Parathyroid adenoma (tissue), 2 donors: ENCODE measurements around the gene FHOD3.

Source experiments
- H2AFZ ChIP-seq: fragments of 300-600 bp; sonication (generic); one replicate; pipeline ENCODE4 v1.7.0; 2017; ENCODE audit warnings: antibody characterized with exemption, mild to moderate bottlenecking
- H3K27ac ChIP-seq: fragments of 300-600 bp; sonication (generic); one replicate; pipeline ENCODE4 v1.7.0; 2017
- H3K27me3 ChIP-seq: fragments of 300-600 bp; sonication (generic); one replicate; pipeline ENCODE4 v1.7.0; 2017; ENCODE audit warnings: low read length; ENCODE audit not compliant: control insufficient read depth, insufficient read depth
- H3K36me3 ChIP-seq: fragments of 300-600 bp; sonication (generic); one replicate; pipeline ENCODE4 v1.7.0; 2017; ENCODE audit warnings: low read length; ENCODE audit not compliant: control insufficient read depth, insufficient read depth
- H3K4me1 ChIP-seq: fragments of 300-600 bp; sonication (generic); one replicate; pipeline ENCODE4 v1.7.0; 2017; ENCODE audit warnings: control low read depth
- H3K4me2 ChIP-seq: fragments of 300-600 bp; sonication (generic); one replicate; pipeline ENCODE4 v1.7.0; 2017; ENCODE audit warnings: low read length
- H3K4me3 ChIP-seq: fragments of 300-600 bp; sonication (generic); one replicate; pipeline ENCODE4 v1.7.0; 2017; ENCODE audit warnings: low read depth, low read length
- H3K79me2 ChIP-seq: fragments of 300-600 bp; sonication (generic); one replicate; pipeline ENCODE4 v1.7.0; 2017; ENCODE audit warnings: control low read depth
- H3K9ac ChIP-seq: fragments of 300-600 bp; sonication (generic); one replicate; pipeline ENCODE4 v1.7.0; 2017; ENCODE audit warnings: mild to moderate bottlenecking
- H3K9me3 ChIP-seq: fragments of 300-600 bp; sonication (generic); one replicate; pipeline ENCODE4 v1.7.0; 2017; ENCODE audit warnings: low read length; ENCODE audit not compliant: control insufficient read depth
- CTCF ChIP-seq: fragments of 300-600 bp; sonication (generic); IDR thresholded peaks from one replicate; pipeline ENCODE4 v1.7.0; 2017; ENCODE audit warnings: antibody characterized with exemption, mild to moderate bottlenecking
- donor health status: primary hyperparathyroidism.

The FHOD3 gene

GRCh38 chr18:36610258-36610657, 312.7 kb downstream of the FHOD3 start:
- Histone ChIP-seq H3K4me2 (no peak overlapping the region), H3K9me3 (no peaks in the 10 kb centered on the region), H3K27ac (no peak overlapping the region), H3K9ac (no peak overlapping the region), H3K27me3 (no peaks in the 10 kb centered on the region), H3K4me3 (no peak overlapping the region), H3K36me3 (no peaks in the 10 kb centered on the region), H3K79me2 (no peaks in the 10 kb centered on the region), H3K4me1 (no peaks in the 10 kb centered on the region), H2AFZ (no peak overlapping the region)
- TF ChIP-seq CTCF = no peak

GRCh38 chr18:36610661-36611060, 313.1 kb downstream of the FHOD3 start:
- Histone ChIP-seq H3K27me3 (no peaks in the 10 kb centered on the region), H3K4me2 (no peak overlapping the region), H3K4me1 (no peaks in the 10 kb centered on the region), H3K4me3 (no peak overlapping the region), H3K36me3 (no peaks in the 10 kb centered on the region), H3K9ac (no peak overlapping the region), H3K79me2 (no peaks in the 10 kb centered on the region), H3K9me3 (no peaks in the 10 kb centered on the region), H2AFZ (no peak overlapping the region), H3K27ac (no peak overlapping the region)
- no peak for TF ChIP-seq CTCF

- Histone ChIP-seq H3K27me3 (no peaks in the 10 kb centered on the region), H3K4me3 (no peak overlapping the region), H3K36me3 (no peaks in the 10 kb centered on the region), H2AFZ (no peak overlapping the region), H3K4me2 (no peak overlapping the region), H3K9ac (no peak overlapping the region), H3K27ac (no peak overlapping the region), H3K4me1 (no peaks in the 10 kb centered on the region), H3K79me2 (no peaks in the 10 kb centered on the region), H3K9me3 (no peaks in the 10 kb centered on the region)
- no peak for TF ChIP-seq CTCF
These were observed 315.6 kb downstream of the FHOD3 start for GRCh38 chr18:36613069-36613468.

- Histone ChIP-seq H2AFZ (no peak overlapping the region), H3K9me3 (no peaks in the 10 kb centered on the region), H3K4me2 (no peak overlapping the region), H3K4me3 (no peak overlapping the region), H3K27me3 (no peaks in the 10 kb centered on the region), H3K79me2 (no peaks in the 10 kb centered on the region), H3K36me3 (no peaks in the 10 kb centered on the region), H3K4me1 (no peaks in the 10 kb centered on the region), H3K9ac (no peak overlapping the region), H3K27ac (no peak overlapping the region)
- TF ChIP-seq CTCF = no peak
These were observed 316.3 kb downstream of the FHOD3 start for GRCh38 chr18:36613810-36614209.

- H3K4me1 ChIP-seq = no peaks in the 10 kb centered on the region
These were observed 323.3 kb downstream of the FHOD3 start for GRCh38 chr18:36620788-36621187.

More at GRCh38 chr18:36620788-36621187, 323.3 kb downstream of the FHOD3 start:
- Histone ChIP-seq H3K27ac (no peak overlapping the region), H3K79me2 (no peaks in the 10 kb centered on the region), H3K9ac (no peak overlapping the region), H3K4me3 (no peak overlapping the region), H3K9me3 (no peaks in the 10 kb centered on the region), H2AFZ (no peak overlapping the region), H3K36me3 (no peaks in the 10 kb centered on the region), H3K27me3 (no peaks in the 10 kb centered on the region), H3K4me2 (no peak overlapping the region)
- no peak for TF ChIP-seq CTCF
